ENCODE results near the gene FAM120A.
A peak's percentile ranks its signal among the peaks of the same experiment; 100 is the strongest.

Gene FAM120A

DNA sequence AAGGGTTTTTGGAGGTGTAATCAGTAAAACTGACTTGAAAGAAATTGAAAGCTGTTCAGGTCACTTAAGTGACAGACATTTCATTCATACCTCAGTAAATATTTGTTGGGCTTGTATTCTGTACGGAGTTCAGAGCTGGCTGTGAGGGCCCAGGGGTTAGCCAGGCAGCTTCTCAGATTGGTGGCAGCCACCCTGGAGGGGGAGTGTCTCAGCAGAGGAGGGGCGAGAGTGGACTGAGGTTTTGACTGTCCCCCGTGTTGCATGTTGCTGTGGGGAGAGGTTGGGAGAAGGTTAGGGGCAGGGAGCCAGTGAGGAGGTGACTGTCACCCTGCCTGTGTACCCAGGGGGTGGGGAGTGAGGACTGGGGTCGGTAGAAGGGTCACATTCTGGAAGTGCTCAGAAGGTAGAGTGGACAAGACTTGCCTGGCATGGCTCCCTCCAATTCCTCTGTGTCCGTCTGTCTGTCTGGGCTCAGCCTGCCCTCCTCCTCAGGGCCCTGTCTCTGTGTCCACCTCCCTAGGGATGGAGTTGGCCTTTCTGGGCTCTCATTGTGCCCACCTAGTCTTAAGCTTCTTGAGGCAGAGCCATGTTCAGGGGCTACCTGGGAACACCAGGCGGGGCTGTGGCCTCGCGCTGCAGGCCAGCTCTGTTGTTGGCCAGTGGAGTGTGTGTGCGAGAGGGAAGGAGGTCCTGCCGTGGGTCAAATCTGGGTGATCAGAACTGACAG is 129.3 kb downstream of the FAM120A start:
- H3K9me3 Mint-ChIP-seq, result peaks cover 25% of the 10 kb centered on the region
- no peak overlapping the region for H3K27ac Mint-ChIP-seq
- peaks cover 16% of the 10 kb centered on the region for H3K4me1 Mint-ChIP-seq (ENCODE audit: low read depth)
- peaks cover 30% of the 10 kb centered on the region for H3K36me3 Mint-ChIP-seq (ENCODE audit: low read depth)
- no peak overlapping the region for H3K4me3 Mint-ChIP-seq
- no peak for DNase-seq (ENCODE audit: low spot score)
- H3K27me3 Mint-ChIP-seq (ENCODE audit: low read depth), result no peaks in the 10 kb centered on the region

DNA sequence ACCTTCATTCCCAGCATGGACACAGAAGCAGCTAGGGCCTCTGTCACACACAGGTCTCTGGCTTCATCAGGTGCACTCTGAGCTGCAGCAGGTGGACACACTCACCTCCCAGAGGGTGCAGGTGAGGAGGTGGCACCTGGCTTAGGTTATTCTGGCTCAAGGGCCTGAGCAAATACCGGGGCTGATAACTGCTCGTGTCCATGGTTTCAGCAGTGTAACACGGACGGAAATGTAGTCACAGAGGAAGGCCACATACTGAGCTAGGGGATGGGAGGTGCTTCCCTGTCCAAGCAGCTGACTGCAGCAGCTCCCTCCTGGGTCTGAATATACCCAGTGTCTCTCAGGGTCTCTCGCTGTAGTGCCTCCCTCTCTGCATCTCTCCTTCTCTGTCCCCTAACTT is 130.6 kb downstream of the FAM120A start:
- Mint-ChIP-seq H3K27ac (no peak overlapping the region), H3K36me3 (ENCODE audit: low read depth) (peaks cover 30% of the 10 kb centered on the region), H3K4me1 (ENCODE audit: low read depth) (peaks cover 16% of the 10 kb centered on the region), H3K4me3 (no peak overlapping the region), H3K27me3 (ENCODE audit: low read depth) (no peaks in the 10 kb centered on the region), H3K9me3 (peaks cover 25% of the 10 kb centered on the region)
- no peak for DNase-seq (ENCODE audit: low spot score)

DNA sequence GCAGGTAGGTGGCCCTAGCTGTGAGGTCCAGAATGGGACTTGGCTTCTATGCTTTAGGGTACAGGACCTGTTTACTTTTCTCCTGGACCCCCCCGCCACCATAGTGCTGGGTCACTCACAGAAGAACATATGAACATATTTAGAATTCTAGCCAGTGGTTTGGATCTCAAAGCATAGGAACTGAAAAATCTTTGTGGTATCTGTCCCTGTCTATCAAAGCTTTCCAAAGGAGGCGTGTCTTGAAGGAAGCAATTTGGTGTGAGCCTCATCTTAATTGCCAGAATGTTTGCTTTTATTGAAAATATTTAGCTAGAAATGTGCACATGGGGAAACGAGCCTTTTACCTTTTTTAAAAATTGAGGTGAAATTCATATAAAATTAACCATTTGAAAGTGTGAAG is 131.1 kb downstream of the FAM120A start:
- Mint-ChIP-seq H3K27ac (no peak overlapping the region), H3K9me3 (peaks cover 25% of the 10 kb centered on the region), H3K27me3 (ENCODE audit: low read depth) (no peaks in the 10 kb centered on the region), H3K4me1 (ENCODE audit: low read depth) (peaks cover 15% of the 10 kb centered on the region), H3K4me3 (no peak overlapping the region), H3K36me3 (ENCODE audit: low read depth) (peaks cover 27% of the 10 kb centered on the region)
- DNase-seq (ENCODE audit: low spot score), result no peak

DNA sequence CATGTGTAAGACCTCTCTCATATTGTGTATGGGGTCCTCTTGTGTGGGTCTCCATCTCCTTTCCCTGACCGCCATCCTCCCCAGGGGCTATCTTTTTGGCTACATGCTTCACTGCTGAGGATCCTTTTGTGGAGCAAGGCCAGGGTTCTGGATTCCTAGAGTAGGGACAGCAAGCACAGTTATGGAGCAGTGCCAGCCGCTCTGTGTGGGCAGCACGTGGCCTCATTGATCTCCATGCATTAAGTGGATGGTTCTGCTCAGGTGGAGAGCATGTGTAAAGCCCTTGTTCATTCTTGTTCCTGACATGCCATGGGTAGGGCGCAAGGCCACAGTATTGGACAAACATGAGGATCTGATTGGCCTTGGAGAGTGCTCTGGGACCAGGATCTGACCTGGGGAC is 133.8 kb downstream of the FAM120A start:
- Mint-ChIP-seq H3K27ac (no peak overlapping the region), H3K9me3 (peaks cover 25% of the 10 kb centered on the region), H3K27me3 (ENCODE audit: low read depth) (no peaks in the 10 kb centered on the region), H3K36me3 (ENCODE audit: low read depth) (peaks cover 22% of the 10 kb centered on the region), H3K4me1 (ENCODE audit: low read depth) (peaks cover 8% of the 10 kb centered on the region), H3K4me3 (no peak overlapping the region)
- DNase-seq (ENCODE audit: low spot score), result no peak

DNA sequence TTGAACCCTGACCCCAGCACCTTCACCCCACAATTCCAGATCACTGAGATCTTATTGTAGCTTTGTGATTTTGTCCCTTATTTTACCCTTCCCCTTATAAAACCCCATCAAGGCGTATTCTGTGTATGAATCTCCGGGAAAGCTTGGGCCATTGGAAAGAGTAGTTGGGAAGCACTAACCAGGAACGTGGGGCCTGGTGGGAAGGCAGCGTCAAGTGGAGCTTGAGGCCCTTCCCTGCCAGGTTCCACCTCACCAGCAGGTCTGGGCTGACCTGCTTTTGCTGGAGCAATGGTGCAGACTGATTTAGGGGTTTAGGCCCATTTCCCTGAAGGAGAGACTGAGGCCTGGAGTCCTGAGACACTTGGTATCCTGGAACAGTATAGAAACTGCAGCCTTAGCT is 134.2 kb downstream of the FAM120A start:
- Mint-ChIP-seq H3K36me3 (ENCODE audit: low read depth) (peaks cover 22% of the 10 kb centered on the region), H3K4me3 (no peak overlapping the region), H3K27me3 (ENCODE audit: low read depth) (no peaks in the 10 kb centered on the region), H3K4me1 (ENCODE audit: low read depth) (peaks cover 6% of the 10 kb centered on the region), H3K27ac (no peak overlapping the region), H3K9me3 (peaks cover 25% of the 10 kb centered on the region)
- DNase-seq (ENCODE audit: low spot score), result no peak

DNA sequence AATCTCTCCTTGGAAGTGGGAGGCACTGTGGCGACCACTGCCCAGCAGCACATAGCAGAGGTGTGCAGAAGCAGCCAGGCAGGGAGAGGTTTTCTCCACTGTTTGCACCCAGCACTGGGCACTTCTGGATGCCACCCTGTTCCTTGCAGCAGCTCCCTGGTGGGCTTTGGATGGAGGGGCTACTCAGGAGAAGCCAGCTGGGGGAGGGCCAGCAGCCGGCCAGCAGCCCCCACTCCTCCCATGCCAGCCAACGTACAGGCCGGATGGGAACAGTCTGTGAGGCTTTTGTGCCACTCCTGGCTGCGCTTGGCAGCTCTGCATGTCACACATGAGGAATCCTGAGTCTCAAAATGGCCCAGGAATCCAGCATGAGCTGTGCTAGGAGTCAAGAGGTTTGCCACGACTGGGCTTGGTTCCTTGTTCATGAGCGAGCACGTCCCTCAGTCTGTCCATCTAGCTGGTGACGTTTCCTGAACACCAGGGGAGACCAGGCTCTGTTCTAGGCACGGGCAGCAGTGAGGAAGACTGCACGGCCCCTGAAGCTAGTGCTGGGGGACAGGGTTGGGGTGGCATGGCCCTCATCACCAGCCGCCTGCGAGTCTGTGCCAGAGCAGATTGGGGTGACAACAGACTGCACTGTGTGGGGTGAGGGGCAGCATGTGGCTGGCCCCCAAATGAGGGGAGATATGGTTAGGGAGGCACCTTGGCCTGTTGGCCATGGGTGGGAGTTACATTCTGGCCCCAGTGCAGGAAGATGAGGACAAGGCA is 135.0 kb downstream of the FAM120A start:
- H3K27me3 Mint-ChIP-seq (ENCODE audit: low read depth), result no peaks in the 10 kb centered on the region
- peaks cover 20% of the 10 kb centered on the region for H3K36me3 Mint-ChIP-seq (ENCODE audit: low read depth)
- H3K27ac Mint-ChIP-seq, result no peak overlapping the region
- DNase-seq (ENCODE audit: low spot score), result no peak
- H3K4me1 Mint-ChIP-seq (ENCODE audit: low read depth), result peaks cover 8% of the 10 kb centered on the region
- H3K4me3 Mint-ChIP-seq, result no peak overlapping the region
- peaks cover 25% of the 10 kb centered on the region for H3K9me3 Mint-ChIP-seq

DNA sequence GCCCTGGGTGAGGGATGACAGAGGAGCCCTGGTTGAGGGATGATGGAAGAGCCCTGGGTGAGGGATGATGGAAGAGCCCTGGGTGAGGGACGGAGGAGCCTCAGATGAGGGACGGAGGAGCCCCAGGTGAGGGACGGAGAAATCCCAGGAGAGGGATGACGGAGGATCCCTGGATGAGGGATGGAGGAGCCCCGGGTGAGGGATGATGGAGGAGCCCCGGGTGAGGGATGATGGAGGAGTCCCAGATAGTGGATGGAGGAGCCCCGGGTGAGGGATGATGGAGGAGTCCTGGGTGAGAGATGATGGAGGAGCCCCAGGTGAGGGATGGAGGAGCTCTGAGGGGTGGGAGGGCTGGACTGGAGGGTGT is 135.8 kb downstream of the FAM120A start:
- H3K9me3 Mint-ChIP-seq, result peaks cover 25% of the 10 kb centered on the region
- peaks cover 20% of the 10 kb centered on the region for H3K36me3 Mint-ChIP-seq (ENCODE audit: low read depth)
- H3K4me1 Mint-ChIP-seq (ENCODE audit: low read depth), result peaks cover 8% of the 10 kb centered on the region
- H3K27ac Mint-ChIP-seq, result no peak overlapping the region
- no peaks in the 10 kb centered on the region for H3K27me3 Mint-ChIP-seq (ENCODE audit: low read depth)
- no peak for DNase-seq (ENCODE audit: low spot score)
- no peak overlapping the region for H3K4me3 Mint-ChIP-seq

DNA sequence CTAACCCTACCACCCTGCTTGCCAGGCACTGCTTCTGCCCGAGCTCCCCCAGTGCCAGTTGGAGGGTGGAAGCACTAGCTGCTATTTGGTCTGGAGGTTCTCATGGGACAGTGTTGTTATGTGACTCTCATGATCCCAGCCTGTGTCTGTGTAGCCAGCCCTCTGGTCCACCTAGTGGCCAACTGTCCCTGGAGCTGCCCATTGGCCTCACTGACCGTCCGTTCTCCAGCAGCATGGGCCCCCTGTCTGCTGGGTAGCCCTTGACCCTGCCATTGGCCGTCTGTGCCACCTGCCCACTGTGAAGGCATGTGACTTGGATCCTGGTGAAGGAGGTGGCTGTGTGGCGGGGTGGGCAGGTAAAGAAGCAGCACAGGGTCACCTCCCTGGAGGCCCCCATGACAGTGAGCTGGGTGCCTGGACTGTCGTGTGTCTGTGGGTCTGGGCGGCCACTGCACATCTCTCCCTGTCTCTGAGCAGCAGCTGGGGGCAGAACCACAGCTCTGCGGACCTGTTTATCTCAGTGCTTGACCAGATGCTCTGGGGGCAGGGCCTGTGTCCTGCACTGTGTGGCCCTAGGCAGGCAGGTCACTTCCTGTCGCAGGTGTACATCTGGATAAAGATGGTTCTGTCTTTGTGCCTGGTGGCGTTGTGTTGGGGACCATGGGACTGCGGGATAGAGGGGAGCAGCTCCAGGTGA is 136.3 kb downstream of the FAM120A start:
- Mint-ChIP-seq H3K27me3 (ENCODE audit: low read depth) (no peaks in the 10 kb centered on the region), H3K27ac (no peak overlapping the region), H3K9me3 (peaks cover 24% of the 10 kb centered on the region), H3K4me3 (no peak overlapping the region), H3K4me1 (ENCODE audit: low read depth) (peaks cover 12% of the 10 kb centered on the region), H3K36me3 (ENCODE audit: low read depth) (peaks cover 16% of the 10 kb centered on the region)
- DNase-seq (ENCODE audit: low spot score), result no peak

DNA sequence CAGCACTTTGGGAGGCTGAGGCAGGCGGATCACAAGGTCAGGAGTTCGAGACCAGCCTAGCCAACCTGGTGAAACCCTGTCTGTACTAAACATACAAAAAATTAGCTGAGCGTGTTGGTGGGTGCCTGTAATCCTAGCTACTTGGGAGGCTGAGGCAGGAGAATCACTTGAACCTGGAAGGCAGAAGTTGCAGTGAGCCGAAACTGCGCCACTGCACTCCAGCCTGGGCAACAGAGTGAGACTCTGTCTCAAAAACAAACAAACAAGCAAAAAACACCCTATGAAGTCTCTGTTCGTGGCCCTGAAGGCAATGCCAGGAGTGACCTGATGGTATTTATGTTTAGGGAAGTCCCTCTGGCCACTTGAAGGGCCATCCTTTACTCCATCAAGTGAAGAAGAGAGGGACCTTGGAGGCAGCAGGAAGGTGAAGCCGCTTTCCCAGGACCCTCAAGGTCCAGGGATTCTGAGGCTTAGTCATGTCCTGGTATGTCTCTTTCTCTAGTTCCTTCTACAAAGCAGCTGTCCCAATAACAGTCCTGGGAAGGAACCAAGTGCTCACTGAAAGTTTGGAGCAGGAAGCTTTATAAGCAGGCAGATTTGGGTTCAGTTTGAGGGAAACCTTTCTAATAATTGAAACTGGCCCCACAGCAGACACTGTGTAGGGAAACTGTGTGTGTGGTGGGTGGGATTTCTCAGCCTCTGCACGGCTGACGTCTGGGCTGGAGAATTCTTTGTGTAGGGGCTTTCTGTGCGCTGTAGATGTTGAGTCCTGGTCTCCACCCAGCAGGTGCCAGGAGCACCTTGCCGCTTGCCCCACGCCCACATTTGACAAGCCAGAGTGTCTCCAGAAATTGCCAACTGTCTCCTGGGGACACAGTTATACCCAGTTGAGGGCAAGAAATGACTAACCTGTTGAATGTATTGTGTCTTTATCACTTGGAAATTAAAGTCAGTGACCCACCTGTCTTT is 137.4 kb downstream of the FAM120A start:
- H3K27ac Mint-ChIP-seq, result no peak overlapping the region
- DNase-seq (ENCODE audit: low spot score), result no peak
- peaks cover 12% of the 10 kb centered on the region for H3K4me1 Mint-ChIP-seq (ENCODE audit: low read depth)
- H3K27me3 Mint-ChIP-seq (ENCODE audit: low read depth), result no peaks in the 10 kb centered on the region
- H3K4me3 Mint-ChIP-seq, result no peak overlapping the region
- H3K36me3 Mint-ChIP-seq (ENCODE audit: low read depth), result peaks cover 11% of the 10 kb centered on the region
- peaks cover 15% of the 10 kb centered on the region for H3K9me3 Mint-ChIP-seq

DNA sequence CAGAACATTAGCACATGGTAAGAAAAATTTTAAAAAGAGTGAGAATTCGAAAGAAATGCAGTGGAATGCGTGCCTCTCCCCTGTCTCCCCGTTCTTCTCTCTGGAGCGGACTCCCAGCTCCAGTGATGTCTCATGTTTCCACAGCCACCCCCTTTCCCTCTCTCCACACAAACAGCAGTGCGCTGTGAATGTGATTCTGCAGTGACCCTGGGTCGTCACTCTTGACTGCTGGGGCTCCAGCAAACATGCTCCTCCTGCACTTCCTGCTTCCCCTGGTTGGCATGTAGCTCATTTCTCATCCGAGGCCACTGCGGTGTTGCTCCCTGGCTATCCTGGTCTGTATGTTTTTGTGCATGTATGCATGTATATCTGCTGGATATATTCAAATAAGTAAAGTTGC is 138.2 kb downstream of the FAM120A start:
- Mint-ChIP-seq H3K36me3 (ENCODE audit: low read depth) (peaks cover 5% of the 10 kb centered on the region), H3K27ac (peak overlapping the region; percentile 62), H3K9me3 (peaks cover 8% of the 10 kb centered on the region), H3K4me3 (no peak overlapping the region), H3K4me1 (ENCODE audit: low read depth) (peaks cover 12% of the 10 kb centered on the region), H3K27me3 (ENCODE audit: low read depth) (no peaks in the 10 kb centered on the region)
- no peak for DNase-seq (ENCODE audit: low spot score)

DNA sequence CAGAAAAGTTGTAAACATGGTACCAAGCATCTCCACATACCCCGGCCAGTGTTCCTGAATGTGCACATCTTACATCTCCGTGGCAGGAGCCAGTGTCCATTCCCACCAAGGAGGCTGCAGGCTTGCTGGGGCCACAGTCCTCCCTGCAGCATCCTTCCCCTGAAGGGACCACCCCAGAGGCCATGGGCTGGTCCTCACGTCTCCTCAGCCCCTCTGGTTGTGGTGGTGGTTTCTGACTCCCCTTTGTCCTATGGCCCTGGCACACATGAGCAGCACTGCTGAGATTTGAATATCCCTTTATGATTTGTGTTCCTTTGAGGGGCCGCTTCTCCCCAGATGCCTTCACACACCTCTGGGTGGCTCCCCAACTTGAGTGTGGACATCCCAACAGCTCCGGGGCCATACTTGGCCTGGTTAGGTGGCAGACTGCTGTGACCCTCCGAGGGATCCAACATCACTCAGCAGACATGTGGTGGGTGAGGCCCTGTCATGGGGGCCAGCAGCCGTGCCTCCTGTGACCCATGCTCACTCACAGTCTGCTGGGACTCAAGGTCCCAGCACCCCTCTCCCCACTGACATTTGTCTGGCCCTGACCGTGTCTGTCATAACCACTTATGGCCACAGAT is 139.2 kb downstream of the FAM120A start:
- Mint-ChIP-seq H3K9me3 (no peaks in the 10 kb centered on the region), H3K27me3 (ENCODE audit: low read depth) (no peaks in the 10 kb centered on the region), H3K36me3 (ENCODE audit: low read depth) (no peaks in the 10 kb centered on the region), H3K27ac (no peak overlapping the region), H3K4me3 (no peak overlapping the region), H3K4me1 (ENCODE audit: low read depth) (peaks cover 13% of the 10 kb centered on the region)
- DNase-seq (ENCODE audit: low spot score), result no peak

DNA sequence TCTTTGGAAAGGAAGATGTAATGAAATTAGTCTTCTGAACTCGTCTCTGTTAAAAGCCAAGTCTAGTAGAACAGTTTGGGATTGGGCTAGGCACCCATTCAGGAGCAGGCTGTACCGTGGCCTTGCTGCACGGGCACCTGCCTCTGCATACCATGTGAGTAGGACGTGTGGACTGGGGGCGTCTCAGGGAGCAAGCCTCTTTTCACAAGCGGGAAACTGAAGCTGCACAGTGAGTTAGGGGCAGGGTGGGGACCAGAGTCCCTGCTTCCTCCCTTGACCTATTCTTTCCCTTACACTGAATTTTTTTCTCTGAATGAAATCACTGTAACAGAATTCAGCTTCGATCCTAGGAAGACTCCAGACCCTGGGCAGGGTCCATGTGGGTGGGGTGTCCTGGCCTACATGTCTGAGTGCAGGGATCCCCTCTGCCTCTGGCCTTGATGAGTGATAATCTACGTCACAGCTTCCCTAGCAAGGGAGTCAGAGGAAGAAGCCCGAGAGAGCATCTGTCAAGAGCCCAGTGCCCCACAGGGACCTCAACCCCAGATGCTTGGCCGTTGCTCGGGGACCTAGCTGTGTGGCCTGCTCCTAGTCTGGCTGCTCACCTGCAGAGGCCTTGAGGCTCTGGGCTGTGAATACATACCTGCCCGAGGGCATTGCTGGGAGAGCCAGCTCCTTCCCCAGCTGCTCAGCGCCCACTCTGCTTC is 140.0 kb downstream of the FAM120A start:
- Mint-ChIP-seq H3K4me3 (no peak overlapping the region), H3K9me3 (no peaks in the 10 kb centered on the region), H3K27ac (no peak overlapping the region), H3K36me3 (ENCODE audit: low read depth) (no peaks in the 10 kb centered on the region), H3K27me3 (ENCODE audit: low read depth) (no peaks in the 10 kb centered on the region), H3K4me1 (ENCODE audit: low read depth) (peaks cover 16% of the 10 kb centered on the region)
- DNase-seq (ENCODE audit: low spot score), result no peak
